Measurements from ENCODE around the gene RNF126.
"Not testable (repeated sequence)": the region's sequence is repeated elsewhere in the genome, so short reads cannot be mapped to it uniquely, and the experiment has no call there.

The RNF126 gene

DNA sequence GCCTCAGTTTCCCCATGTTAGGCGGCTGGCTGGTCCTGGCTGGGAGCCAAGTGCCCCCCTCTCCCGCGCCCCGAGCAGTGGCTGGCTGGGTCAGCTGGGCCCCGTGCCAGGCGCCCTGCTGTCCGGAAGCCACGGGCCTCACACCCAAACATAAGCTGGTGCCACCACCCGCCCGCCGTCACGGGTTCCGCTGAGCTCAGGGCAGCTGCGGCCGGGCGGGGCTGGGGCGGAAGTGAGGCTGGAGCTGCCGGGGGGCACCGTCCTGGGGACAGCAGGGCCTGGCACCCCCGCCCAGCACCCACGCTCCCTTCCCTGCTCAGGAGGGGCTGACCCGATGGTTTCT is 54.0 kb downstream of the RNF126 start:
- no peak for DNase-seq

DNA sequence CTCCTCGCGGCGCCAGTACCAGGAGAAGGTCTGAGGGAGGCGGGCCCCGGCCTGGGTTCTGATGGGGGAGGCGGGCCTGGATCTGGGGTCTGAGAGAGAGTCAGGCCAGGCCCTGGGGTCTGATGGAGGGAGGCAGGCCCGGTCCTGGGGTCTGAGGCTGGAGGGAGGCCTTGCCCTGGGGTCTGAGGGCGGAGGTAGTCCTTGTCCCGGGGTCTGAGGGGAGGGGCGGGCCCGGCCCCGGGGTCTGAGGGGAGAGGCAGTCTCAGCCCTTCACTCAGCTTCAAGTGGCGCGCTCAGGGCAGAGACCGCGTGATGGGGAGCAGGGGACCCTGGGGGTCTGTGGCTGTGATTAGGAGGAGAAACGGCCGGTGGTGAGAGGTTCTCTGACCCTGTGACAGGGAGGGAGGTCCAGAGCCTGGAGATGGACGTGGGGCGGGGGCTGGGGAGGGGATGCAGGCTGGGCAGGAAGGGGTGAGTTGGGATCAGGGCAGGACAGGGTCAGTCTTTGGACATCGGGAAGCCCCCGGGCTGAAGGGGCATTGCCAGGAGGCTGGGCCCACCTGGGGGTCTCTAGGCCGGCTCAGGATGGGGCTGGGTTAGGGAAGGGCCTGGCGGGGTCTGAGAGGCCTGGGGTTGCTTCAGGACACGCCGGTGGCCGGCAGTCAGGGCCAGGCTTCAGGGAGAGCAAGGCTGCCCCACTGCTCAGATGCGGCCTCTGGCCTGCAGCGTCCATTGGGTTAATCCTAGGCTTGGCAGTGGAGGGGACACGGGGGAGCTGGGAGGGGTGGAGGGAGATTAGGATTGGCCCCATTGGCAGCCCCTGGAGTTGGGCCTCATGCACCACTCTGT is 54.6 kb downstream of the RNF126 start:
- no peak for DNase-seq

DNA sequence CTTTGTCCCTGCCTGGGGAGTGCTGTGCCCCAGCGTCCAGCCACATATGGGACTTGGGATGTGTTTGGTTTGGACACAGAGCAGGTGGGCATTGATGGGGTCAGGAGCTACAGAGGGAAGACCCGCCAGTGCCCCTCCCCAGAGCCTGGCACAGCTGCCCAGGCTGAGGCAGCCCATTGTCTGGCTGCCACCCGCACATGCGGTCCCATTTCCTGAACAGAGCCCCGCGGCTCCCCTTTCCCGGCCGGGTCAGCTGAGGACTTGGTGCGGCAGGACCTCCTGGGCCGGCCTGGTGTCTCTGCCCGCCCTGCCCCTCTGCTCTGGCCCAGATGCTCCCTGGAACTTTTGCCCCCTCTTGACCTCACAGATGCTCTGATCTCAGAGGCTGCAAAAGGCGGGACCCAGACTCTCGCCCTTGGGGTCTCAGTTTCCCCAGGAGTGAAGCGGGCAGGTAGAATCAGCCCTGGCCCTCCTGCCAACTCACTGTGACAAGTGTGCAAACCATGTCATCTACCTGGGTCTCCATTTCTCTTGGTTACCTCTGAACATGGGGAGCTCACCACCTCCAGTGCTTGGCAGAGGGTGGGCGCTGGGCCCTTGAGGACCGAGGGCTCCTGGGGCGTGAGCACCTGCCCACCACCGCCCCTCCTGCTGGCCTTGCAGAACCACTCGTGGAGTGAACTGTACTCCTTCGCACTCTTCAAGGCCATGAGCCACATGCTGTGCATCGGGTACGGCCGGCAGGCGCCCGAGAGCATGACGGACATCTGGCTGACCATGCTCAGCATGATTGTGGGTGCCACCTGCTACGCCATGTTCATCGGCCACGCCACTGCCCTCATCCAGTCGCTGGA is 55.5 kb downstream of the RNF126 start:
- no peak for DNase-seq

DNA sequence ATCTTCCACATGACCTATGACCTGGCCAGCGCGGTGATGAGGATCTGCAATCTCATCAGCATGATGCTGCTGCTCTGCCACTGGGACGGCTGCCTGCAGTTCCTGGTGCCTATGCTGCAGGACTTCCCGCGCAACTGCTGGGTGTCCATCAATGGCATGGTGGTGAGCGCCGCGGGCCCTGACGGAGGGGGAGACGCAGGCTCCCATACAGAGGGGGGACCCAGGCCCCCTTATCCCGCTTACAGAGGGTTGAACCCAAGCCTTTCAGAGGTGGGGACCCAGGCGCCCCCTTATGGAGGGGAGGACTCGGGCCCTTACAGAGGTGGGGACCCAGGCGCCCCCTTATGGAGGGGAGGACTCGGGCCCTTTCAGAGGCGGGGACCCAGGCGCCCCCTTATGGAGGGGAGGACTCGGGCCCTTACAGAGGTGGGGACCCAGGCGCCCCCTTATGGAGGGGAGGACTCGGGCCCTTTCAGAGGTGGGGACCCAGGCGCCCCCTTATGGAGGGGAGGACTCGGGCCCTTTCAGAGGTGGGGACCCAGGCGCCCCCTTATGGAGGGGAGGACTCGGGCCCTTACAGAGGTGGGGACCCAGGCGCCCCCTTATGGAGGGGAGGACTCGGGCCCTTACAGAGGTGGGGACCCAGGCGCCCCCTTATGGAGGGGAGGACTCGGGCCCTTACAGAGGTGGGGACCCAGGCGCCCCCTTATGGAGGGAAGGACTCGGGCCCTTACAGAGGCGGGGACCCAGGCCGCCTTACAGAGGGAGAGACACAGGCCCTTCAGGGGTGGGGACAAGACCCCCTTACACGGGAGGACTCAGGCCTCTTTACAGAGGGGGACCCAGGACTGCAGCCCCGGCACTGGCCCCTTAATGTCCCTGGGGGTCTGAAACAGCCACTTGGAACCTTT is 57.7 kb downstream of the RNF126 start:
- DNase-seq, result not testable (repeated sequence)

DNA sequence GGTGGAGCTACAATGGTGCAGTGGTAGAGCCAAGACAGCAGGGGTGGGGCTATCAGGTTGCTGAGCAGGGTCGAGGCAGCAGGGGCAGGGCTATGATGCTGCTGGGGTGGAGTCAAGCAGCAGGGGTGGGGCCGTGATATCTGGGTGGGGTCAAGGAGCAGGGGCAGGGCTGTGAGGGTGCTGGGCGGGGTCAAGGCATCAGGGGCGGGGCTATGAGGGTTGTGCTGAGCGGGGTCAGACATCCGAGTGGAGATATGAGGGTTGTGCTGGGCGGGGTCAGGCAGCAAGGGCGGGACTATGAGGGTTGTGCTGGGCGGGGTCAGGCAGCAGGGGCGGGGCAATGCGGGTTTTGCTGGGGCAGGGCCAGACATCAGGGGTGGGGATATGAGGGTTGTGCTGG is 58.7 kb downstream of the RNF126 start:
- no peak for DNase-seq

DNA sequence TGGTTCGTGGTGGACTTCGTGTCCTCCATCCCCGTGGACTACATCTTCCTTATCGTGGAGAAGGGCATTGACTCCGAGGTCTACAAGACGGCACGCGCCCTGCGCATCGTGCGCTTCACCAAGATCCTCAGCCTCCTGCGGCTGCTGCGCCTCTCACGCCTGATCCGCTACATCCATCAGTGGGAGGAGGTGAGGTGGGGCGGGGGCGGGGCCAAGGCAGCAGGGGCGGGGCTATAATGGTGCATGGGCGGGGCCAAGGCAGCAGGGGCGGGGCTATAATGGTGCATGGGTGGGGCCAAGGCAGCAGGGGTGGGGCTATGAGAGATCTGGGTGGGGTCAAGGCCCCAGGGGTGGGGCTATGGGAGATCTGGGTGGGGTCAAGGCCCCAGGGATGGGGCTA is 59.2 kb downstream of the RNF126 start:
- not testable (repeated sequence) for DNase-seq

DNA sequence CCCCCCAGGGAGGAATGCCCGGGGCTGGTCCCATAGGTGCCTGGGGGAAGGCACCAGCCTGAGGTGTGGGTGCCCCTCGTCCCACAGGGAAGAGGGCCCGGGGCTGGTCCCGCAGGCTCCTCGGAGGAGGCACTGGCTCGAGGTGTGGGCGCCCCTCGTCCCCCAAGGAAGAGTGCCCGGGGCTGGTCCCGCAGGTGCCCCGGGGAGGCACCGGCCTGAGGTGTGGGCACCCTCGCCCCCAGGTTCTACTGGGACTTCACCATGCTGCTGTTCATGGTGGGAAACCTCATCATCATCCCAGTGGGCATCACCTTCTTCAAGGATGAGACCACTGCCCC is 59.7 kb downstream of the RNF126 start:
- not testable (repeated sequence) for DNase-seq

DNA sequence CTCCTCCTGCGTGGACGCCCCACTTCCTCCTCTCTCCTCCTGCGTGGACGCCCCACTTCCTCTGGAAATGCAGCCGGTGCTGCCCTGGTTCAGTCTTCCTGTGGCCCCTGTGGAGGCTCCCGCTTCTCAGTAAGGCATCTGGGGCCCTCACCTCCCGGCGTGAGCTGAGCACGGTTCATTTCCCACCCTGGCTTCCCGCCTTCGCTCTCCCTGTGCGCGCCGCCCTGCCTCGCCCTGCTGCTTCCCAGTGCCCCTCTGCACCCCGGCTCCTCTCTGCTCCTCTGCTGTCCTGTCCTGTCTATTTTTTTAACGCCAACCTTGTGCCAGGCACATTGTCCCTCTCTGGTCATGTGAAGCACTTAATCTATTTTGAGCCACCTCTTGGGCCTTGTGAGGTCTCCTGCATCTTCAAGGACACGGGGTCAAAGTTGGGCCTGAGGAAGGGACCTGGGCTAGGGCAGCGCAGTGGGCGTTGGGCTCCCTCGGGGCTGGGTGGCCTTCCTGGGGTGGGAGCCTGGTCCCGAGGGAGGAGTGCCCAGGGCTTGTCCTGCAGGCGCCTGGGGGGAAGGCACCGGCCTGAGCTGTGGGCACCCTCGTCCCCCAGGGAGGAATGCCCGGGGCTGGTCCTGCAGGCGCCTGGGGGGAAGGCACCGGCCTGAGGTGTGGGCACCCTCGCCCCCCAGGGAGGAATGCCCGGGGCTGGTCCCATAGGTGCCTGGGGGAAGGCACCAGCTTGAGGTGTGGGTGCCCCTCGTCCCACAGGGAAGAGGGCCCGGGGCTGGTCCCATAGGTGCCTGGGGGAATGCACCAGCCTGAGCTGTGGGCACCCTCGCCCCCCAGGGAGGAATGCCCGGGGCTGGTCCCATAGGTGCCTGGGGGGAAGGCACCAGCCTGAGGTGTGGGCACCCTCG is 60.4 kb downstream of the RNF126 start:
- DNase-seq, result no peak

DNA sequence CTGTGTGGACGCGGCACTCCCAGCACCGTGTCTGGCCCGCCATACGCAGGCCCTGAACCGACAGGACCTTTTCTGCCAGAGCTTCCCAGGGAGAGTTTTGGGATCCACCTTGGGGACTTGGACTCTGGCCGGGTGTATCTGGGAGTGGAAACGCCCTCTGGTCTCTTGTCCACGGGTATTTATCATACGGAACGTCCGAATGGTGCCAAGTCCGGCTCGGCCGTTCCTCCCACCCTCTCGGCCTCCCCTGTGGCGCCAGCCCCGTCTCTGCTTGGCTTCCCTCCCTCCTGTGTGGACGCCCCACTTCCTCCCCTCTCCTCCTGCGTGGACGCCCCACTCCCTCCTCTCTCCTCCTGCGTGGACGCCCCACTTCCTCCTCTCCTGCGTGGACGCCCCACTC is 61.2 kb downstream of the RNF126 start:
- no peak for DNase-seq

DNA sequence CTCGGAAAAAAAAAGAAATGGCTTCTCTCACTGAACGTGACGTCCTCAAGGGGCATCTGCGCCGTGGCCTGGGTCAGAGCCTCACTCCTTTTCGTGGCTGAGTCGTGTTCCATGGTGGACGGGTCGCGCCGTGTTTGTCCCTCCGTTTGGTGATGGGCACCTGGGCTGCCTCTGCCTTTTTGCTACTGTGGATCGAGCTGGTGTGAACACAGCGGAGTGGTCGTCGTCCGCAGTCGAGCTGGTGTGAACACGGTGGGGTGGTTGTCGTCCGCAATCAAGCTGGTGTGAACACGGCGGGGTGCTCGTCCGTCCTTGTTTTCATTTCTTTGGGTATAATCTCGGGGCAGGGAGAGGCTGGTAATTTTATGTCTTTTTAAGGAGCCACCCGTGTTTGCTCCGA is 61.7 kb downstream of the RNF126 start:
- DNase-seq, result no peak
